Choroid plexus epithelial cell (primary cell): Measurements from ENCODE around the gene FXR2.
"Not testable (repeated sequence)": the region's sequence is repeated elsewhere in the genome, so short reads cannot be mapped to it uniquely, and the experiment has no call there.

Source experiments
- DNase-seq: peaks from one replicate; pipeline ENCODE4 v3.0.0-alpha.2; 2010; ENCODE audit warnings: low read depth
- H3K4me3 ChIP-seq: 2 replicates; pipeline ENCODE4 v1.5.1; 2011; ENCODE audit warnings: low read depth, mild to moderate bottlenecking, control low read depth, low read length, moderate library complexity
- TF ChIP-seq, protein P1 (sequence below): conservative IDR thresholded peaks from 2 replicates; pipeline ENCODE4 v1.5.1; 2011; ENCODE audit warnings: low read depth, mild to moderate bottlenecking, control low read depth, inconsistent platforms, low read length, moderate library complexity

Gene FXR2

DNA sequence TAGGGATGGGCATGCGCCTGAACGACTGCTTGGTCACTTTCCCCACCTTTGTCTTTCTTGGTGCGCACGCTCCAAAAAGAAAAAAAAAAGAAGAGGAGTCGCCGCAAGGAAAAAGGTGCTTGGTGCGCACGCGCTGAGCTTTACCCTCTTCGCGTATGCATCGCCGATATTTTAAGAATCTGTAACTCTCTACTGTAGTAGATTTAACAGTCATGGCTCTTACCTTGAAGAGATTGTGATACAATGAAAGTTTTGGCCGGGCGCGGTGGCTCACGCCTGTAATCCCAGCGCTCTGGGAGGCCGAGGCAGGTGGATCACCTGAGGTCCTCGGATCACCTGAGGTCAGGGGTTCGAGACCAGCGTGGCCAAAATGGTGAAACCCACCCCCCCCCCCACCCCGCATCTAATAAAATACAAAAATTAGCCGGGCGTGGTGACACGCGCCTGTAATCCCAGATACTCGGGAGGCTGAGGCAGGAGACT lies 609 bp upstream of the FXR2 start:
- TF ChIP-seq, protein P1, sequence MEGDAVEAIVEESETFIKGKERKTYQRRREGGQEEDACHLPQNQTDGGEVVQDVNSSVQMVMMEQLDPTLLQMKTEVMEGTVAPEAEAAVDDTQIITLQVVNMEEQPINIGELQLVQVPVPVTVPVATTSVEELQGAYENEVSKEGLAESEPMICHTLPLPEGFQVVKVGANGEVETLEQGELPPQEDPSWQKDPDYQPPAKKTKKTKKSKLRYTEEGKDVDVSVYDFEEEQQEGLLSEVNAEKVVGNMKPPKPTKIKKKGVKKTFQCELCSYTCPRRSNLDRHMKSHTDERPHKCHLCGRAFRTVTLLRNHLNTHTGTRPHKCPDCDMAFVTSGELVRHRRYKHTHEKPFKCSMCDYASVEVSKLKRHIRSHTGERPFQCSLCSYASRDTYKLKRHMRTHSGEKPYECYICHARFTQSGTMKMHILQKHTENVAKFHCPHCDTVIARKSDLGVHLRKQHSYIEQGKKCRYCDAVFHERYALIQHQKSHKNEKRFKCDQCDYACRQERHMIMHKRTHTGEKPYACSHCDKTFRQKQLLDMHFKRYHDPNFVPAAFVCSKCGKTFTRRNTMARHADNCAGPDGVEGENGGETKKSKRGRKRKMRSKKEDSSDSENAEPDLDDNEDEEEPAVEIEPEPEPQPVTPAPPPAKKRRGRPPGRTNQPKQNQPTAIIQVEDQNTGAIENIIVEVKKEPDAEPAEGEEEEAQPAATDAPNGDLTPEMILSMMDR: no peak
- no peak for DNase-seq
- peak overlapping the region; percentile 54 for H3K4me3 ChIP-seq

- TF ChIP-seq, protein P1: no peak
- H3K4me3 ChIP-seq: peak overlapping the region; percentile 82
- DNase-seq: peak; percentile 43
Measured at GRCh38 chr17:7613769-7614424, 800 bp downstream of the FXR2 start.

- TF ChIP-seq, protein P1: no peak
- H3K4me3 ChIP-seq: peak overlapping the region; percentile 32
- peak; percentile 56 for DNase-seq
Measured at GRCh38 chr17:7612294-7612640, 2.4 kb downstream of the FXR2 start.

DNA sequence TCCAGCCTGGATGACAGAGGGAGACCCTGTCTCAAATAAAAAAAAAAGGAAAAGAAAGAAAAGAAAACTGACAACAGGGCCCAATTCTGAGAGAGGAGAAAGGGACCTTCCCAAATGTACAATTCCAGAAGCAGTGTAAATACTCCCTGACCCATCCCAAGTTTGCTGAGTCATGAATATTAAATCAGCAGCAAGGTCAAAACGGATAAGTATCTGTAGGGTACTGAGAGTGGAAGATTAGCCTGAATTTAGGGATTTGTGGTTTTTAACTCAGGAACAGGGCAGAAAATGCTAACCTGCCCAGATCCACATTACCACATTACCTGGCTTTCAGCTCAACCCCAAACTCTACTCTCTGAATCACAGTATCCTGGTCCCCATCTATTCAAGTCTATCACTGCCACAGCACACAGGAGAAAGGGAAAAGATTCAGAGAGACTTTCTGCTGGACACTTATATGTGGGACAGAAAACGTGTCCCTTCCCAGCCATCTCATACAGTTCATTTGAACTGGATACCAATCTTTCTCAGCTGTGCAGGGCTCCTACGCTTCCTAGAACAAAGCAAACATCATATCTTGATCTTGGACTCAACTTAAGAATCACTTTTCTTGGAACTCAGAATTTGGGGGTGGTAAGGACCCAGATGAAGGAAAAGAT lies 2.9 kb downstream of the FXR2 start:
- H3K4me3 ChIP-seq: peak overlapping the region; percentile 32
- no peak for DNase-seq
- TF ChIP-seq, protein P1: no peak

DNA sequence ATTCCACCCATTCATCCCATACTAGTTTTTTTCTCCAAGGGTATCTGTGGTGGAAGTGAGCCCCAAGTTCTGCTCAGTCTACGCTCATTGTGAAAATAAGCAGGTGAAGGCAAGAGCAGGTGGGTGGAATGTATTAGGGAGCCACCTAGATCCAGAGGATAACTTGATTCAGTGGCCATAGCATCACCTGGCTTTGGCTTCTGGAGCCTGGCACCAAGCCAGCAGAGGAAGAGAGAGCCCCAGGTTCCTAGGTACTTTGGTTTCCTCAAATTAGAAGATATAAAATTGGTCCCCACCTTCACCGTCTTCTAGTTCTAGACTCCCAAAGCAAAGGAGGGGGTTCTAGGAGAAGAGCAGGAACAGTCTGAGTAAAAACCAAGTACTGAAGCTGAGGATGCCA lies 4.1 kb downstream of the FXR2 start:
- no peak overlapping the region for H3K4me3 ChIP-seq
- TF ChIP-seq, protein P1: no peak
- no peak for DNase-seq

- DNase-seq: no peak
- H3K4me3 ChIP-seq: no peak overlapping the region
- TF ChIP-seq, protein P1: no peak
Measured at GRCh38 chr17:7606280-7606679, 8.4 kb downstream of the FXR2 start.

DNA sequence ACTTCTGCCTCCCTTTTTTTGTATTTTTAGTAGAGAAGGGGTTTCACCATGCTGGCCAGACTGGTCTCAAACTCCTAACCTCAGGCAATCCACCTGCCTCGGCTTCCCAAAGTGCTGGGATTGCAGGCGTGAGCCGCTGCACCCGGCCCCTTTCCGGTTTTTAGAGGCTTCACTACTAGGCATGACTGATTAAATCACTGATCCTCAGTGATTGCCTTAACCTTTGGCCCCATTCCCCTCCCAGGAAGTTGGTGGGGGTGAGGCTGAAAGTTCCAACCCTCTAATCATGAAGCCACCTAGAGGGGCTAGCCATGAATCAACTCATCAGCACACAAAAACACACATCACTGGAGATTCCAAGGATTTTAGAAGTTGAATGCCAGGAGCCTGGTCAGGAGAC lies 17.1 kb downstream of the FXR2 start:
- H3K4me3 ChIP-seq, DNase-seq: not testable (repeated sequence)
